ENCODE measurements around the gene MAN1C1.
"Not testable (repeated sequence)": the region's sequence is repeated elsewhere in the genome, so short reads cannot be mapped to it uniquely, and the experiment has no call there.

MAN1C1 gene

GRCh38 chr1:25658791-25659431 is 42.3 kb downstream of the MAN1C1 start:
- DNase-seq = peak; percentile 32

DNA sequence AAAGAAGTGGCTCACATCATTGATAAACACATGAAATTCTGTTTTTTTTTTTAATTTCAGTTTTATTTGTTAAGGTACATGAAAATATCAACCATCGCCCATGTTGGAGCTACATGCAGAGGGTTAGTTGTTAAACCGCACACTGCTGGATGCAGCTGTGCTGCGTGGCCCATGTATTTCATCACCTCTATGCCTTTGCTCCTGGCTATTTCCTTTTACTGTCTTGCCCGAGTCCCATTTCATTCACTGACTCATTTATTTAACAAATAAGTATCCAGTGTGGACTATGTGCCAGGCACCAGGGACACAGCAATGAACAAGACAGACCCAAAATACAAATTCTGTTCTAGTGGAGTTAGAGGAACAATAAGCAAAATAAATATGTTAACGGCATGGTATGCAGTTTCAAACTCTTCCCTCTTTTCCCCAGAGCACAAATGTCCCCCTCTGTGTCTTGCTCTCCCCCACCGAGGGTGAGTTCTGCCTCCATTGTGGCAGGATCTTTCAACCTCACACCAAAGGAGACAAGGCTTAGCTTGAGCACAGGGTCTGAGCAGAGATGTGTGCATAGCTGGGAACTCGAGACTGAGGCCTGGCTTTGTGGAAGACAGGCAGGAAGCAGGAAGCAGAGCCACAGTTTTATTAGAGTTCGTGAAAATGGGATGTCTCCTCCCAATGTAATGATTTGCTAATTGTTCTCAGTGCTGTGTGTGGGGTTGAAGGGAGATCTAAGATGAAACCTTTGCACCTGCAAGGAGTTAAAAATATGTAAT is 44.6 kb downstream of the MAN1C1 start:
- no peak for DNase-seq

- no peak for DNase-seq
Measured at GRCh38 chr1:25662061-25662460, 45.5 kb downstream of the MAN1C1 start.

DNA sequence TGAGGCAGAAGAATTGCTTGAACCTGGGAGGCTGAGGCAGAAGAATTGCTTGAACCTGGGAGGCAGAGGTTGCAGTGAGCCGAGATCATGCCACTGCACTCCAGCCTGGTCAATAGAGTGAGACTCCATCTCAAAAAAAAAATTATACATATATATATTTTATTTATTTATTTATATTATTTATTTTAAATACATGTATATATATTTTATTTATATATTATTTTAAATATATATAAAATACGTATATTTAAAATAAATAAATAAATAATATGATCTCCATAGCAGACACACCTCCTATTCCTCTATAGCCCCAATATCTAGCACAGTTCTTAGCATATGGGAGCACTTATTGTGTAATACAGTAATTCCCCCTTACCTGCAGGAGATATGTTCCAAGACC is 46.4 kb downstream of the MAN1C1 start:
- DNase-seq = not testable (repeated sequence)

- no peak for DNase-seq
Measured at GRCh38 chr1:25664357-25665199, 48.0 kb downstream of the MAN1C1 start.

DNA sequence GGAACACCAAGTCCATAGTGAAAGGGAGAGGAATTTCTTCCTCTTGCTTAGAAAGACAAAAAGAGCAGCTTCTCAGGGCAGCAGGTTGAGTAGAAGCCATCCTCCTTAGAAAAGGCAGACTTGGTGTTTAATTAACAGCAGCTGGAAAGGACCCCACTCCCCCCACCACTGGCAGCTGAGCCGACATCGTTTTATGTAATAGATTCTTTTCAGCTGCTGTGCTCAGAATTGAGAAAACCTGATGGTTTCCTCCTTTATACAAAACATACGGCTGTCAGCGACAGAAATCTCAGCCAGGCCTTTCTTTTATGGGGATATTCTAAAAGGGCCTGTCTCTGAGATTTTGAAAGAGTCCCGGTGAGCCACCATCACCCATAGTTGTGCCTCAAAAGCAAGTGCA is 49.9 kb downstream of the MAN1C1 start:
- no peak for DNase-seq

DNA sequence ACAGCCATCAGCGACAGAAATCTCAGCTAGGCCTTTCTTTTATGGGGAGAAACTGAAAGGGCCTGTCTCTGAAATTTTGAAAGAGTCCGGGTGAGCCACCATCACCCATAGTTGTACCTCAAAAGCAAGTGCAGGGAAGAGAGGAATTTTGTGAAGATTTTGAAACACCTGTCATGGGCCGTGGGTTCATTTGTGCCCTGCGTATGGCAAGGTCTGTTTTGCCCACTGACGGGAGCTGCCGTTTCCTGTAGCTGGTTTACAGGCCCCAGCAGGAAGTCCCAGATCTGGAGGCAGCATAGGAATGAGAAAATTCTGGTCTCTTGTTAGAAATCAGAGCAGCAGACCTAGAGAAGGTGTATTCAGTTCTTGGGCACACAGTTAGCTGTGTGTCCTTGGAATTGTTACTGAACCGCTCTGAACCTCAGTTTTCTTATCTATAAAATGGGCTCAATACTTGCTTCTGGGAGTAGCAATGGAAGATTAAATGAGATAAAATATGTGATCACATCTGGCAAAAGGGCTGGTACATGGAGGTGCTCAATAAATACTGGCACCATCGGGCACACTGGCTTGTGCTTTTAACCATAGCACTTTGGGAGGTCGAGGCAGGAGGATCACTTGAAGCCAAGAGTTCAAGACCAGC is 52.5 kb downstream of the MAN1C1 start:
- DNase-seq = no peak

DNA sequence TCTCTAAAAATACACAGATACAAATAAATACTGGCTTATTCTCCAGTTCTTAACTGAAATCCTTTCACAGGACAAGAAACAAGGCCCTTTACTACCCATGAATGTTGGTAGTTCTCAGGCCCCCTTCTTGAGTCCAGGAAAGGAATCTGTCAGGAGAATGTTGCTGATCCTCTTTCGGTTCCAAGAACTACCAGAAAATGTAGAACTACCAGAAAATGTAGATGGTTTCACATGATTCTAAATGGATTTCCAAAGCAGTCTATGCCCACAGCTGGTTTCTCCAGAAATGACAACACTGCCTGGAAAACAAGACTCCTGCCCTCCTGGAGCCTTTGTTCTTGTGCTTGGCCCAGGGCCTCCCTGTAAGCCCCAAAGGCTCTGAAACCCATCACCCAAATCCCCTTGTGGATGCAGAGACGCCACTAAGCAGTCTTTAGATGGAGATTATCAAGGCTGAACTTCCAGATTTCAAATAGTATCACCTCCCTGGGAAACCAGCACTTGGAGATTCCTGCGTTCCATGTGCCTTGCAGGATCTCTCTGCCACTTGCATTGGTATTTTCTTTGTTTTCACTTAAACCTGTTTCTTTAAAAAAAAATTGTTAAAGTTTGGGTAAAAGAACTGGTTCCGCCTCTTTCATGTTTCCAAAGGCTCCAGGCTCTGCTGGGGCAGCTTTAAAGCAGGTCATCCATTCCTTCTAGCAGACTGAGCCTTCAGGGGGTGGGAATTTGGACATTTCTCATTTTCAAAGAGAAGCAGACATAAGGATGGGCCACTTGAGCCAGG is 53.4 kb downstream of the MAN1C1 start:
- no peak for DNase-seq

DNA sequence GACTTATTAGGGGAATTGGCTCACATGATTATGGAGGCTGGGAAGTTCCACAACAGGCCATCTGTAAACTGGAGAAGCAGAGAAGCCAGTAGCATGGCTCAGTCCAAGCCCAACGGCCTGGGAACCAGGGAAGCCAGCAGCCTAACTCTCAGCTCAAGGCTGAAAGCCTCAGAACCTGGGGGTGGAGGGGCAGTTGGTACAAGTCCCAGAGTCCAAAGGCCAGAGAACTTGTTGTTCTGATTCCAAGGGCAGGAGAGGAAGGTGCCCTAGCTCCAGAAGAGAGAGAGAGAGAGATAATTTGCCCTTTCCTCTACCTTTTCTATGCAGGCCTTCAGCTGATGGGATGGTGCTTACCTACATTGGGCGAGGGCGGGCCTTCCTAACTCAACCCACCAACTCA is 55.3 kb downstream of the MAN1C1 start:
- DNase-seq = no peak

DNA sequence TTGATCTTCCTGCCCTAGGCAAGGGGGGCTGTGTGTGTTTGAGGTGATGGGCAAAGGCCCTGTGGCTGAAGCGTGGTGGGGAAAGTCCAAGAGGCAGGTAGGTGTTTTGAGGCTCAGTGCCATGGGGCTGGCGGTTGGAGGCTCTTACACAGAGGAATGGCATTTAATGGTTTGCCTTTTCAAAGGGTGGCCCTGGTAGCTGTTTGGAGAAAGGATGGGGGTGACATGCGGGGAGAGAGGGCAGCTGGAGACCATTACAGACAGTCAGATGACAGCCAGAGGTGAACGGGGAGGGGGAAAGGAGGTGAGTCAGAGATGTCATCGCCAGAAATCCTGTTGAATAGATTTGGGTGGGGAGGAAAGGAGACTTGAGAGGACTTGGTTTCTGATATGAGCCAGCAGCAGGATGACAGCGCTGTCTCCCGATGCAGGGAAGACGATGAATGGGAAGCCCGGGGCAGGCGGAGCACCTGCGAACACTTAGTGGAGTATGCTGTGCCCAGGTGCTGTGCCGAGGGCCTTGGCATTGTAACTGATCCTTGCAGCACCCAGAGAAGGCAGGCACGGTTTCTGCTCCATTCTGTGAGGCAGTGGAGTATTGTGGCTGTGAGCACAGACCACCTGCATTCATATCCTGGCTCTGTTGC is 56.3 kb downstream of the MAN1C1 start:
- no peak for DNase-seq

DNA sequence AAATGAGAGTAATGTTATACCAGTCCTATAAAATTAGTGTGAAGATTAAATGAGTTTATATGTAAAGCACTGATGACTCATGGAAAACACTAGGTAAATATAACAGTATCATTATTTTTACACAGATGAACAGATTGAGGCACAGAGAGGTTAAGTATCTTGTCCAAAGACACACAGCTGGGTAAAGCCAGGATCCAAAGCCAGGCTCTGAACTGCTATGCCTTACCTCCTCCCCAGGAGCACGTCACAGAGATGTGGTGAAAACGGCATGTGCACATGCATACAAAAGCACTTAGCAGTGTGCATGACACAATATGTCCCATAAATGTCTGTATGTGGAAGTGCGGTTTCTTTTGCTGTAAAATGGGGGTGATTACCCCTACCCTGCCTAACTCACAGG is 56.9 kb downstream of the MAN1C1 start:
- no peak for DNase-seq

DNA sequence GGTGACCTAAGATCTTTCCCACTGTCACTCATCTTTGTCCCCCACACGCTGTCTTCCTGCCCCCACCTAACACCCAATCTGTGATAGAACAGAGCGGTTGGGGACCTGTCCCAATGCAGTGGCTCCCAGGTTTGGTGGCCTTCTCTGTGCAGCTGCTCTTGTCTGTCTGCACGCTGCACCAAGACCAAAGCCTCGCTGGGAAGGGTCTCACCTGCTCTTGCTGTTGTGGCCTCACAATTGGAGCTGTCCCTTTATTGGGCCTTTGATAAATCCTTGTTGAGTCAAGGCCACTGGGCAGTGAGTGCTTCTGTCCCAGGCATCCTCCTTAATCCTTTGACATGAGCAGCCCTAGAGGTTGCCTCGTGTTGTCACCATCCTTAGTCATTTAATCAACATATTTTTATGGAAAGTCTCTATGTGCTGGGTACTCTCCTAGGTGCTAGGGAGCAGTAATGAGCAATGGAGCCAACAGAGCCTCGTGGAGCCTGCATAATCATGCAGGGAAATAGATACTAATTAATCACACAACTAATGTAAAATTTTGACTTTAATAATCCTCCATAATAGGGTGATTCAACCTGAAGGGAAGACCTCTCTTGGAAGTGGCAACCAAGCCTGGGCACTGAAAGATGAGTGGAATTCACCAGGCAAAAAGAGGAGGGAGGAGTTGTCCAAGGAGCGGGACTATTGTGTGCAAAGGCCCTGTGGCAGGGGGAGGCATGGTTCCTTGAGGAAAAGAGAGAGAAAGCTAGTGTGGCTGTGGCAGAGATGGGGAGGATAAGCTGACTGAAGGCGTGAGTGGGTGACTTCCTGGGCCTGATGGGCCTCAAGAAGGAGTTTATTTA is 57.6 kb downstream of the MAN1C1 start:
- DNase-seq = no peak

DNA sequence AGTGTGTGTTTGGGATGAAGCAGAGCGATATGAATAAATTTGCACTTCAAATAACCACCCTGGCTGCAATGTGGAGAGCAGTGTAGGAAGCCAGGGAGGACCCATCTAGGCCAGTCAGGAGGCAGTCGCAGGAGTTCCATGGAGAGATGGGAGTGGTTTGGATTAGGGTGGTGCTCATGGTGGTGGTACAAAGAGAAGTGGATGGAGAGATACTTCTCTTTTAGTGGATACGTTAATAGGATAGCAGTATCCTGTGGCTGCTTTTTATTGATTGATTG is 58.2 kb downstream of the MAN1C1 start:
- DNase-seq = no peak

GRCh38 chr1:25675729-25676476 is 59.3 kb downstream of the MAN1C1 start:
- no peak for DNase-seq

- DNase-seq = peak; percentile 87
Measured at GRCh38 chr1:25676488-25676887, 59.9 kb downstream of the MAN1C1 start.

GRCh38 chr1:25677193-25677773 is 60.7 kb downstream of the MAN1C1 start:
- no peak for DNase-seq

GRCh38 chr1:25679171-25679570 is 62.6 kb downstream of the MAN1C1 start:
- DNase-seq = no peak

DNA sequence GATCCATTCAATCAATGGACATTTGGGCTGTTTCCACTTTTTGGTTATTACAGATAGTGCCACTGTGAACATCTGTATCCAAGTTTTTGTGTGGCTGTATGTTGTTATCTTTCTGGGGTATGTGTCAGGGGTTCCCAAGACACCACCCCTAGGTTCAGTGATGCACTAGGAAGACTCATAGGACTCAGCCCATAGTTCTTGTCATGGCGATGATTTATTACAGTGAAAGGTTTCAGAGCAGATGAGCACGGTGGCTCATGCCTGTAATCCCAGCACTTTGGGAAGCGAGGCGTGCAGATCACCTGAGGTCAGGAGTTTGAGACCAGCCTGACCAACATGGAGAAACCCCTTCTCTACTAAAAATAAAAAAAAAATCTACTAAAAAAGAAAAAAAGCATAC is 64.1 kb downstream of the MAN1C1 start:
- no peak for DNase-seq

DNA sequence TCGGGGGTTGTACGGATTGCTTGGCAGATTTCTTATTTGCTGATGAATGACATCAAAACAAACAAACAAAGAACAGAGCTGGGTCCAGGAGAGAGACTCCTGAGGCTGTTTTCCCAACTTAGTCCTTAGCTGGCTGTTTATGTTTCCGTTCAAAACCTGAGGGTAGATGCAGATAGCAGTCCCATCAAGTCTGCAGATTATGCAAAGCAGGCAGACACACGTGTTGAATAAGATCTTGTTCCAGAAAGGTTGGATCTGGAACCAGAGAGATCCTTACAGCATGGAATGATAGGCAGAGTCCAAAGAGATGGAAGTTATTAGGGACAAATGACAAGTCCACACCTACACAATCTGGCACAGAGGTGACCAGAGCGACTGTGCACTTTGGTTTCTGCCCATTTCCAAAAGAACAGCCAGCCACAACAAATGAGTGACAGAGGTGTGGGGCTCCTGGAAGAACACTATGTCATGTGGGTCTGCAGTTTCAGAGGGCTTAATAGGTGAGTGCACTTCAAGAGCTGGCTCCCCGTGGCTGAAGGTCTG is 65.5 kb downstream of the MAN1C1 start:
- DNase-seq = no peak

- DNase-seq = no peak
Measured at GRCh38 chr1:25683177-25683576, 66.6 kb downstream of the MAN1C1 start.

All from NCI-H2029 treated with DMSO at 0.1 percent for 48 hours (cell line).